HG03108 (cell line): Measurements from ENCODE around the gene PLEKHG5.
"Not testable (repeated sequence)": the region's sequence is repeated elsewhere in the genome, so short reads cannot be mapped to it uniquely, and the experiment has no call there.

Source experiments
- ATAC-seq: cut with Tn5 transposase; IDR thresholded peaks from one replicate; pipeline ENCODE4 v1.9.1; 2021; ENCODE audit warnings: moderate library complexity; ENCODE audit not compliant: unreplicated experiment

Gene PLEKHG5

DNA sequence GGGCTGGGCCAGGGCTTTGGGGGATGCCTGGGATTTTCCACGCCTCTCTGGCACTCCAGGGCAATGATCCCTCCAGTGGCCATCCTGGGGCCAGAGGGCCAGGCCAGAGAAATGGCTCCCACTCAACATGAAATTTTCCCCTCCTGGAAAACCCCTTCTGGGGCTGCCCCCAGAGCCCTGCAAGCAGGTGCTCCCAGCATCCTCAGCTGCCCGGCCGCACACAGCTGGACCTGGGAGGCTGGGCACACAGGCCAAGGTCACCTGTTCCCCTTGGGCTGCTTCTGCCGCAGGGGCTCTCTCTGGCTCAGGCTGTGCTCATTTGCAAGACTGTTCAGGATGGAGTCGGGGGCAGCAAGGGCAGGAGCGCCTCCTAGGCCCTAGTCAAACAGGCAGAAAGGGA lies 63.0 kb downstream of the PLEKHG5 start:
- ATAC-seq = not testable (repeated sequence)

GRCh38 chr1:6427441-6428390 lies 63.8 kb downstream of the PLEKHG5 start:
- ATAC-seq = no peak

DNA sequence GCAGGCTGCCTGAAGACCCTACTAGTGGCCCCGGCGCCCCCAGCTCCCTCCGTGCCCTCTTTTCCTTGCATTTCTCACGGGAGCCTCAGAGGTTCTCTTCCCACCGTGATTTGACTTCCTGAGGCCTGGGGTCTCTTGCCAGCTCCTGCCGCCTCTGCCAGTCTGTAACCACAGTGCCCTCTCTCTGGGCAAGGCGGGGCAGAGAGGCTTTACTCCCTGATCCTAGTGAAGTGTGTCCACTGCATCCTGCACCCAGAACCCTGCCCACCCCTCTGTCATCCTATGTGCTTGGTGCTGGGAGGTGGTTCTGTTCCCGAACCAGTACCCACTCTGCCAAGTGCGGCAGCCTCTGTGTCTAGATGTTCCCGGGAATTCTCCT lies 64.5 kb downstream of the PLEKHG5 start:
- ATAC-seq = no peak

DNA sequence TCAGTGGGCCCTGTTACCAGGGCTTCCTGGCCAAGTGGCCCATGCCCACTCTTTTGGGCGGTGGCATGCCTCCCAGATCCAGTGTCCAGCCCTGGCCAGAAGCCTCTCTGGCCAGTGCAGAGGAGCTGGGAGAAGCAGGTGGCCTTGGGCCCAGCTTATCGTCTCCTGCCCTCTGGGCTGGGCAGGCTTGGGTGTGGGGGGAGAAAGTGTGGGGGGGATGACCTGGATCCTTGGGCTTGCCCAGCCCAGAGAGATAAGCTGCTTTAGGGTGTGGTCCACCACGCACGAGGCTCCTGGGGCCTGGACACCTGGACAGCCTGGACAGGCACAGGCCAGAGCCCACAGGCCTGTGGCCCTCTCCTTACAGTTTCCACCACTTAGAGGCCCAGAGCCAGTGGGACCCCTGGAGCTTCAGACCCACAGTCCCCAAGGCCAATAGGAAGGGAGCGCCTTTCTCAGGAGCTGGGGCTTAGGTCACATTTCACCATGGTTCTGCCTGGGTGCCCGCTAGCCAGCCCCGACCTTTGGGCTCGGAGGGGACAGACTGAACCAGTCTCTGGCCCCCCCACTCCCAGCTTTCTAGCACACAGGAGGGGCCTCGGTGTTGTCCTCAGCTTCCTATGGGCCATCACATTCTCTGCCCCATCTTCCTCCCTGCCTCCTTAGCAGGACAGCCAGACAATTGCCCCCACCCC lies 65.0 kb downstream of the PLEKHG5 start:
- ATAC-seq = no peak

- ATAC-seq = no peak
Measured at GRCh38 chr1:6425658-6426057, 65.8 kb downstream of the PLEKHG5 start.

DNA sequence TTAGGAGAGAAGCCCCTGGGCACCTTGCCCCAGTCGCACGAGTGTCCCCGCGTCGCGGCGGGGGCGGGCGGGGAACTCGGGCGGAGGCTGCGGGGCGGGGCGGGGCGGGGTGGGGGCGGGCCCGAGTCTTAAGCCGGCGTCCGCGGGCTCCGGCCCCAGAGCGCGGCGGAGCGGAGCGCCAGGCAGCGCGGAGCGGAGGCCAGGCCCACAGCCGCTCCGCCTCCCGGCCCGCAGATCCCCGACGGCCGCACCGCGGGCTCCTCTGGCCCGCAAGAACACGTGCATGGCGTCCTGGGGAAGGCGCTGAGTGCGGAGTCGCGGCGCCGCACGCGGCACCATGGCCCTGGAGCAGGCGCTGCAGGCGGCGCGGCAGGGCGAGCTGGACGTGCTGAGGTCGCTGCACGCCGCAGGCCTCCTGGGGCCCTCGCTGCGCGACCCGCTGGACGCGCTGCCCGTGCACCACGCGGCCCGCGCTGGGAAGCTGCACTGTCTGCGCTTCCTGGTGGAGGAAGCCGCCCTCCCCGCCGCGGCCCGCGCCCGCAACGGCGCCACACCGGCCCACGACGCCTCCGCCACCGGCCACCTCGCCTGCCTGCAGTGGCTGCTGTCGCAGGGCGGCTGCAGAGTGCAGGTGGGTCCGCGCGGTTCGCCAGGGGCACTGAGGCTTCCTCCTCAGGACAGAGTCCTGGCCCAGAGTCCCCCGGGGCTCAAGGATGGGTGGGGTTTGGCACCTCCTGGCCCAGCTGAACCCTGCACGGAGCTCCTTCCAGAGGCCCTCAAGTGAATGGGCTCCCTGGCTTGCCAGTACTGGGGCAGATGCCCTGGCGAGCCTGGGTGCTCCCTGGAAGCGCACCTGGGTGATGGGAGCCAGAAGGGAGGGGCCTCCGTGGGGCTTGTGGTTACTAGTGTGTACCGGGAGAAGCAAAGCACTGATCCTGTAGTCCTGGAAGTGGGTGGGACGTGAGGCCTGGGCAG lies 66.6 kb downstream of the PLEKHG5 start, which contains the start of gene ESPN:
ESPN (plus strand) TSS at position 158 of the 975 bp plus-strand sequence; CDS start at position 338, 180 bp downstream.
- no peak for ATAC-seq

- no peak for ATAC-seq
Measured at GRCh38 chr1:6424000-6424565, 67.4 kb downstream of the PLEKHG5 start.

DNA sequence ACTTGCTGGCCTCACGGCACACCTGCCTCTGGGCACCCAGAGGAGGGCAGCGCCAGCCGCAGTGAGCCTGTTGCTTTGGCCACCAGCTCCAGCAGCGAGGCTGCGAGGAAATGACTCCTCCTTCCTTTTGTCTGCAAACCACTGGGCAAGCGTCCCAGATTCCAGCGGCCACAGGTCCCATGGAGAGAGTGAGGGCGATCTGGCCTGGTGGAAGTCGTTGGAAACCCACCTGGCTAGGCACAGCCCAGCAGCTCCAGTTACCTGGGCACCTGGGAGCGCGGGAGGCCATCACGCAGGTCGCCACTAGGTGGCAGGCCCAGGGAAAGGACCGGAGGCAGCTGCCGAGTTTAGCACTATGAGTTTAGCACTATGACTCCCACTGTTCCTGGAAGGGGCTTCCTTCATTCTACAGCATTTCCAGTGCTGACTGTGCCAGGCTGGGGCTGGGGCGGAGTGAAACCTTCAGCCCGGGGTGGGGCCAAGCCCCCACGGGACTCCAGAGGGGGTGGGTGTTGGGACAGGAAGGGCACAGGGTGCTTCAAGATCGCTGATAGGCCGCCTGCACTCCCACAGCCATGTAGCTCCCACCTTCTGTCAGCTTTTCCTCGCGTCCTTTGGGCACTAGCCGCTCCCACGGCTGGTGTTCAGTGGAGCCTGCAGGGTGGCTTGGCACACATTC lies 68.0 kb downstream of the PLEKHG5 start:
- no peak for ATAC-seq

DNA sequence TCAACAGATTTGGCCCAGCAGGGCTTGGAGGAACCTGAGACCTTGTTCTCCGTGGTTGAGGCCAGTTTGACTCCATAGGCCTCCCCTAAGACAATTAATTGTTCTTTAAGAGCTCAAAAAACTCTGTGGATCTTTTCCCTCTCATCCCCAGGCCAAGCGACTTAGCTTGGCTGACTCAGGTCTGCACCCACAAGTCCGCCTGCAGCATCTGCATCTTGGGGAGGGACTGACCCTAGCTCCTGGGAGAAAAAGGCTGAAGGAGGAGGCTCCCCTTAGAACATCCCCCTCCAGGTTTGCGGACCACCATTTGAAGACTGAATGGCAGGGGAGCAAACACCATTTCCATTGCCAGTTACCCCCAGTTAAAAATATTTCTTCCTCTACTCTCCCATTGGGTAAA lies 70.2 kb downstream of the PLEKHG5 start:
- no peak for ATAC-seq

- ATAC-seq = no peak
Measured at GRCh38 chr1:6420454-6421042, 70.9 kb downstream of the PLEKHG5 start.

GRCh38 chr1:6419804-6420453 lies 71.5 kb downstream of the PLEKHG5 start, which contains the start of gene HES2:
TSS of gene HES2 (minus strand) at chr1:6419919. CDS start at chr1:6419820, 99 bp downstream.
- ATAC-seq = no peak

DNA sequence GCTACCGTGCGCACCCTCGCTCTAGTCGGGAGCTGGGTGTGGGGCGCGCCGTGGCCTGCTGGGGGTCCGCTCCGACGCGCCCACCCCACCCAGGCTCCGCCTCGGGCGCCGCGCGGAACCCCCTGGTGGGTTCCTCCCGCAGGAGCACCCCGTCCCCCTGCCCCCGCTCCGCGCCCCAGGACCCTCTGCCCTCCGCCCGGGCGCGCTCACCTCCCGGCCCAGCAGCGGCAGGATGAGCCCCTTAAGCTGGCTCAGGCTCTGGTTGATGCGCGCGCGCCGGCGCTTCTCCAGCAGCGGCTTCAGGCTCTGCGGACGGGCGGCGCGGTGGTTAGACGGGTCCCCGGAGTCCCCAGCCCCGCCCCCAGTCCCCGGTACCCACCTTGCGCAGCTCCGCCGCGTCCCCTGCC lies 72.1 kb downstream of the PLEKHG5 start:
- no peak for ATAC-seq

- ATAC-seq = no peak
Measured at GRCh38 chr1:6418668-6419396, 72.6 kb downstream of the PLEKHG5 start.

DNA sequence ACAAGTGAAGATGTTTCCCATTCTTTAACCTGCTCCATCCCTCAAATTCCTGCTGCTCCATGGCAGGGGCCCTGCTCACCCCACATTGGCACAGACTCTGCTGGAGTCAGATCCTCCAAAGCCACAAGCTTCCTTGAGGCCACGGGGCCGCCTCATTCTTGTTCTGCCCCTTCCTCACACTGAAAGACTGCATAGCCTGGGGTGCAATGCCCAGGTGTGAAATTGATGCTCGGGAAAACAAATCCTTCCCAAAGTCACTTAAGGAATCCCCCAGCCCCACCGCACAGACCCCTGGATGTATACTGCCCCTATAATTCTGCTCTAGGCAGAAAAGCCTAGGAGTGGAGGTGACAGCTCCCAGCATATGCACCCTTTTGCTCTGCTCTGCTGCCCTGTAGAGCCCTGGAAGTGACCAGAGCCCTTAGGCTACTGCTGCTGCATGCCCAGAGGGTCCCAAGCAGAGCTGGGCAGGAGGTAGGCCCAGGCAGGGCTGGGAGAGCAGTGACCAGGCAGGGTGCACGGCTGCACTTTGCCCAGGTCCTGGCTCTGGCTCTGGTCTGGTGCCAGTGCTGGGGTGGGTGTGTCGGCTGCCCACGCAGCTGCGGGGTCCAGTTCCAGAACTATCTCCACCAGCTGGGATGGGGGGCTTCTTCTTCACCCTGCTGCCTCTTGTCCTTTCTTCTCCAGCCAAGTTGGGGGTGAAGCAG lies 73.4 kb downstream of the PLEKHG5 start:
- no peak for ATAC-seq
